ENCODE measurements around the gene VDR.

VDR gene

GRCh38 chr12:47876440-47876960, 28.3 kb downstream of the VDR start:
- DNase-seq = no peak
- intact Hi-C loops (cut with DNase I) = no loop called here

DNA sequence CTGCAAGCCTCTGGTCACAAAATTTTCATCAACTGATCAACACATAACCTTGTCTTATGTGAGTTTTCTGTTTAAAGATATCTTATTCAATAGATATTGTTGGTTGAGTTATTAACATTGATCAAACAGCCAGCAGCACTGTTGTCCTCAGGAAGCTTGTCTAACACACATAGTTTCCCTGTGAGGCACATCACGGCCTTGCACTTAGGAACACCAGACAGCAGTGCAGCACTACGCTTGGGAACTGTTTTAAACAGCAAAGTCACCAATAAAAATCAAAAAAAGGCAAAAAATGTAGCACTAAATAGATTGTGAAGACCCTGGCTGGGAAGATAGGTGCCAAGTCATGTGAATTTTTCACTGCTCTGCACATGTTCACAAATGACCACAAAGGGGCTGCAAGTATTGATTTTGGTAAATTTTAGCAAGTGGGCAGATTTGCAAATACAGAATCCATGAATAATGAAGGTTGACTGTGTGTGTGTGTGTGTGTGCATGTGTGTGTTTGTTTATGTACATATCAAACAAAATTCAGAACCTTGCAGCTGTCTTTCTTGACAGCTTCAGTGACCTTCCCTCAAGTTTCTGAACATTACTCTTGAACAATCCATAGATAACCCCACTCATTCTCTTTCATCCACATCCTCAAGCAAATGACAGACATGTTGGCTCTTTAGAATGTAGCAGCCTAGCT, 28.9 kb downstream of the VDR start:
- no peak for DNase-seq
- intact Hi-C loops (cut with DNase I) = no loop called here

GRCh38 chr12:47874316-47874715, 30.5 kb downstream of the VDR start:
- DNase-seq = no peak
- intact Hi-C loops (cut with DNase I) = no loop called here

- DNase-seq = peak in 1 of 10 donors; percentile 61
- intact Hi-C loops (cut with DNase I) = no loop called here
Measured at GRCh38 chr12:47870175-47870781, 34.5 kb downstream of the VDR start.

DNA sequence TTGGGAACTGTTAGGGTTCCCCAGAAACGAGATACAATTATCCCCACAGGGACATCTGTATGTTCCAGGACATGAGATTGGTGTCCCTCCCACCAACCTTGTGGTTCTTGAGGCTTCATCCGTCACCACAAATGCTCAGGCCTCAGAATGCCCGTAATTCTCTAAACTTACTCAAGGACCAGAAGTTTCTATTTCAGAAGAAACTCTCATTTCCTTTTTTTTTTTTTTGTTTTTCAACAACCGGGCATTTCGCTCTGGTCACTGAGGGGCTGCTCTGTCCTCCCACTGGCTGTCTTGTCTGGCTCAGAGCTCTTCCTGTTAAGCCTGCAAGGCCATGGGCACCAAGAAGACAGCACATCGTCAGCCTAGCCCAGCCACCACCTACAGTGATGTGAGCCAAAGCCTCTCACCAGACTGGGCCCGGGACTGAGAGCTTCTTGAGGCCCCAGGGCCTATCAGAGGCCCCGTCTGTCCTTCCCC, 36.2 kb downstream of the VDR start:
- intact Hi-C loops (cut with DNase I) = no loop called here
- peak in 1 of 10 donors; percentile 43 for DNase-seq

DNA sequence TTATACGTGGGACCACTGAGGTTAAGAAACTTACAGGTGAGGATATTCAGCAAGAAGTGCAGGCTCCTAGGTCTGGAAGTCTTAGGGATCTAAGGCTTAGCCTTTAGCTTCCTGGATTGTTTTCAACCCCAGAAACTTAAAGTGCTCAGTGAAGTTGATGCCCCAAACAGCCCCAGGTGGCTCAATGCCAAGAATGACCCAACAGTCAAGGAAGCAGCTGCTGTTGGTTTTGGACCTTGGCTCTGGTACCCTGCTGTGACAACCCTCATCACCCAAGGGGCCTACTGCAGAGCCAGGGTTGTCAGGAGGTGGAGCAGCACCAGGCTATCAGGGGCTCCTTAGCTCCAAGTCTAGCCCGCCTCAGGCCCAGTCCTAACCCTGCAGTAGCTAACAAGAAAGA, 36.8 kb downstream of the VDR start:
- DNase-seq = peak in 1 of 10 donors; percentile 34
- intact Hi-C loops (cut with DNase I) = no loop called here

- no peak for DNase-seq
- intact Hi-C loops (cut with DNase I) = no loop called here
Measured at GRCh38 chr12:47867495-47867941, 37.3 kb downstream of the VDR start.

GRCh38 chr12:47864646-47865235, 40.1 kb downstream of the VDR start:
- intact Hi-C loops (cut with DNase I) = no loop called here

DNA sequence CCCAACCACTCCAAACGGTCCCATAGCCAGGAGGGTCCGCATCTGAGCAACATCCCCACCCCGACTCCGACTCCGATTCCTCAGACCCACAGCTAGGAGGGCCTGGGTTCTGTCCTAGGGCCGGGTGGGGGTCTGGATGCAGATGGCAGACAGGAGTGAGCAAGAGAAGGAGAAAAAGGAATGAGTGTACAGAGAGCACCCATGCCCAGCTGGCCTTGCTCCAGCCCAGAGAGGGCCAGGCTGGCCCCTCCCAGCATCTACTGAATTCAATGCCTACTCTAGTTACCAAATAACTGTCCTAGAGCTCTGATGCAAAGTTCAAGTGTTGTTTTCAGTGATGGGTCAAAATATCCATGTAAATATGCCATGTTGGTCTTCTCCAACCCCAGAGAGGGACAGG, 40.8 kb downstream of the VDR start:
- peak in 1 of 10 donors; percentile 19 for DNase-seq
- intact Hi-C loops (cut with DNase I) = no loop called here

More at GRCh38 chr12:47864646-47865235, 40.1 kb downstream of the VDR start:
- DNase-seq = peak in 1 of 10 donors; percentile 82

DNA sequence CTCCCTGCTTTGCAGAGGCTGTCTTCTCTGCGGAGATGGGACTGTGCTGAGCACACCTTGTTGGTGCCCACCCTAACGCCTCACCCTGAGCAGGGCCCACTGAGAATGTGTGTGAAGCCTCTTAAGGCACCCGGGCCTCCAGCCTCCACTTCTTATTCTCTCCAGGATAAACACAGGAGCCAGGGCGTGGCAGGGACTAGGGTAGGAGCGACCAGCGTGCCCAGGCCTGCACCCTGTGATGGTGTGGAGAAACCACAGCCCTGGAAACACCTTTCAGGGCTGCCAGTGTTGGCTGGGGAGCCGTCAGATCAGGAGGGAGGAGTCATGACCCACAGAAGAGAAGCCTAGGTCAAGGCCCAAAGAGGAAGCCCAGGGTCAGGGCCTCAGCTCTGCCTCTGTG, 41.3 kb downstream of the VDR start:
- DNase-seq = peak in 1 of 10 donors; percentile 68
- intact Hi-C loops (cut with DNase I) = no loop called here

DNA sequence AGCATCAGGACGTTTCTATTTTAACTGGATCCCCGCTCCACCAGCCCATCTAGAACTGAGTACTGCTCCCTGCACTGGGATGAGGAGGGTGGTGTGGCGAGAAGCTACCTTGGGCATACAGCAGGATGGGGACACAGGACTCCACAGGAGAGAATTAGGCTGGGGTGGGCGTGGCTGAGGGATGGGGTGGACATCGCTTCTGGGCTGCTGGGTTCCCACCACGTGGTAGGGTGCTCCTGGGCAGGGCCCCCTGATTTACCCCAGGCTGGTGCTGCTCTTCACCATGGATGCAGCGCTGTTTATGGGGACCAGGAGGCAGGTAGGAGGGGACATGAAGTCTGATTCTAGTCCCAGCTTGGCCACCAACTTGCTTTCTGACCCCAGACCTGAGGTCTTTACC, 41.9 kb downstream of the VDR start:
- intact Hi-C loops (cut with DNase I) = no loop called here
- DNase-seq = peak in 1 of 10 donors; percentile 76

GRCh38 chr12:47862167-47862750, 42.5 kb downstream of the VDR start:
- no peak for DNase-seq
- intact Hi-C loops (cut with DNase I) = no loop called here

GRCh38 chr12:47860873-47861272, 43.9 kb downstream of the VDR start:
- intact Hi-C loops (cut with DNase I) = no loop called here
- no peak for DNase-seq

DNA sequence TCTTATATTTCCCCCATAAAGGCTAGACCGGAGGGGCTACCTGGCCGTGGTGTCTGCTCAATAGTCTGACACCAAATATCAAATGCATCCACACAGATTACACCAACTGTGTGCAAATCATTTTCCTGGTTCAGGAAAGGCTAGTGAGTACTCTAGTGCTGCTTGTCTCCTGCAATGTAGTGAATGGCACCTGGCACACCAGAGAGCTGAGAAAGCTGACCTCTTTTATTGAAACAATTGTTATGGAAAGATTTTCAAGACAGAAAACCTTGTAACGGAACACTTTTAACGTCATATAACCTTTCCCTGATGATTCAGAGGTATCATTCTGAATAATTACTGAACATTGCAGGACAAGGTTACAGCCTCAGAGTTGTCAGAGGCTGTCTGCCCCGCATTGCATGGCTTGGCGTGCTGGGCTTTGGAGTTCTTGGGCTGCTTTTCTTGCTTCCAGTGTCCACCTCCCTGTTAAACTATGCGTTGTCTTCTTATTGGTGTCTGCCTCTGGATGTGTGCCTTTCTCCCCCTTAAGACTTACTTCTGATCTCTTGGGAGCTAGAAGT, 44.4 kb downstream of the VDR start:
- no peak for DNase-seq
- intact Hi-C loops (cut with DNase I) = no loop called here

DNA sequence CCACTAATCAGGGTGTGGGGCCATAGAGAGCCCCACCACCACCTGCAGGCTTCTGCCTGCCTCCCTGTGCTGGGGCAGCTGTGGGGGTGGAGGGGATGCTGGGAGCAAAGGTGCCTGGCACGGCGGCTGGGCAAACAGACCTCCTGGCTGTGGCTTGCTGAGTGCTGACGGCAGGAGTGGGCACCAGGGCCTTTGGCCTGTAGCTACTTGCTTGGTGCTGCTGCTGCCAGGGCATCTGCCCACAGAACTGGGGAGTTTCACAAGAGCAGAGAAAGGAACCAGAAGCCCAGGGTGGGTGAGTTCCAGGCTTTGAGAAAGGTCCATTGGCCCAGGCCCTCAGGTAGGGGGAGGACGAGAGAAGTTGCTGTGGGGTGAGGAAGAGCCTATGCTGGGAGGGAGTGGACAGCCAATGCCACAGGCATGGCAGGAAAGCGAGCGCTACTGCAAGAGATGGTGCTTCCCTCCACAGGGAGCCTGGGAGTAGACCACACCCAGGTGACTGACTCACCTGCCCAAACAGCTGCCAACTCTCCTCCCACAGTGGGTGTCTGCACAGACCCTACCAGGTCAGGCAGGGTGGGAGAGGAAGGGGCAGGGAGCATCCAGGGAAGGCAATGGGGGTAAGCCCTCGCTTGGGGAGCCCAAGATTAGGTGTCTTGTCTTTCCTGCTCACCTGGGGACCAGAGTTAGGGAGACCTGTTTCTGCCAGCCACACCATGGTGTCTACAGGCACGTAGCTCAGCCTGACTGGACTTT, 46.1 kb downstream of the VDR start:
- peak in 1 of 10 donors; percentile 67 for DNase-seq
- intact Hi-C loops (cut with DNase I) = no loop called here

DNA sequence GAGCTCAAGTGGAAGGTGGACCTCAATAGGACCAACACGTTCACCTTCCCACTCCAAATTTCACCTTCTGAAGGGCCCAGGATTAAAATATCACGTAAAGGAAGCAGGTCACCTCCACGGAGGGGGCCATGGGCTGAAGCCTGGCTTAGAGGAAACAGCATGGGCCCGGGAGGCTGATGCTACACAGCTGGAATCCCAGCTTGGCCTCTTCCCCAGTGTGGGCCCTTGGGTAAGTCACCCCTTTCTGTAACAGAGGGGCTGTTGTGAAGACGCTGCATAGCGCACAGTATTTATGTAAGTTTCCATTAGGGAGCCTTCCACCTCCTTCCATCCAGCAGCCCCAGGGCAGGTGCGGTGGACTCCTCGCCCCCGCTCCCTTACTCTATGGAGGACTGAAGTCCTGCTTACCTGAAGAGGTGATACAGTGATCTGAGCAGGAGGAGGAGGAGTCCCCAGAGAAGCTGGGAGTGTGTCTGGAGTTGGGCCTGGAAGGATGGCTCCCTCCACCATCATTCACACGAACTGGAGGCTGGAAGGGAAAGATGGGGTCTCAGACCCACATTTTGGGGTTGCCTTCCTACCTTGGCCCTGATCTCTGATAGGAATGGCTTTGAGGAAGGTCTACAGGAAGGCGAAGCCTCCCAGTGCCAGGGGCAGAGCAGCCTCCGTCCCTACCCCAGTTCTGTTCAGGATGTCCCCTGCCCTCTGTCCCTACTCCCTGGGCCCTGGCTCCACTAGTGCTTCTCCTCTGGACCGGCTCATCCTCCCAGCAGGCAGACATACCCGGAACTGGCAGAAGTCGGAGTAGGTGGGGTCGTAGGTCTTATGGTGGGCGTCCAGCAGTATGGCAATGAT, 47.8 kb downstream of the VDR start:
- intact Hi-C loops (cut with DNase I) = no loop called here

DNA sequence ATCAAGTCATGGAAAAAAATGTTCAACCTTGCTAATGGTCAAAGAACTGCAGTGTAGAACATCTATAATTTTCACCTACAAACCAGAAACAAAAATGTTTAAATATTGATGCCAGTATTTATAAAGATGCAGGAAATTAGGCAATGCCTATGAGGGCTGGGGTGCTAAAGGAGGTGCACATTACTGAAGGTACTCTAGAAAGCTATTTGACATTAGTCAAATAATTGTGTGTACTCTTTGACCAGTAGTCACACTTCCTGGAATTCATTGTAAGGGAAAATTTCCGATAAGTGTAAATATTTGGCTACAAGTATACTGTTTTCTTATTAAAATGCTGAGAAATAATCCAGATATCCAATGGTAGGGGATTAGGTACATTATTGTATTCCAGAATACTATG, 48.7 kb downstream of the VDR start:
- no peak for DNase-seq
- intact Hi-C loops (cut with DNase I) = no loop called here

More for the DNA sequence above, 47.8 kb downstream of the VDR start:
- peak in 1 of 10 donors; percentile 57 for DNase-seq

- DNase-seq = peak in 1 of 10 donors; percentile 43
- intact Hi-C loops (cut with DNase I) = no loop called here
Measured at GRCh38 chr12:47855502-47855901, 49.3 kb downstream of the VDR start.

DNA sequence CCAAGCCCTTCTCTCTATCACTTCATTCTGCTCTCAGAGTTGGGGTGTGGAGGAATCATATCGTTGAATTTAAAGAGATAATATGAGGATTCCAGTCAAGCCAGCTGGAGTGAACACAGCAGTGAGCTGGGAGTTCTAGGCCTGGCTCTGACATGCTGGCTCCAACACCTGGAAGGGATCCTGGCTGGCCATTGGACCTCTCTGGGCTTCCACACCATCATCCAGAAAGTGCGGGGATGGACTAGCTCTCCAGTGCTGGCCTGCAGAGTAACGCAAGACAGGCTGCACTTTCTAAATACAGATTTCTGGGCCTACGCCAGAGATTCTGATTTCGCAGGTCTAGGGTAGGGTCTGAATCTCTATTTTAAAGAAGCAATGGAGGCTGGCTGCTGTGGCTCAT, 50.3 kb downstream of the VDR start:
- DNase-seq = no peak
- intact Hi-C loops (cut with DNase I) = no loop called here

Measured in posterior cingulate gyrus (tissue), 11 donors.